VCaP (cell line): ENCODE data around the gene PRKG1.
A peak's percentile ranks its signal among the peaks of the same experiment; 100 is the strongest.

ENCODE experiments used
- H3K27ac ChIP-seq: fragments of 450-650 bp; 2 replicates; pipeline ENCODE4 v1.5.1; 2017
- CTCF ChIP-seq: fragments of 450-650 bp; conservative IDR thresholded peaks from 2 replicates; pipeline ENCODE4 v1.5.1; 2017; ENCODE audit warnings: mild to moderate bottlenecking, moderate library complexity

PRKG1 gene

GRCh38 chr10:51045871-51046270 is 28.4 kb upstream of the PRKG1 start:
- H3K27ac ChIP-seq, result no peak overlapping the region
- TF ChIP-seq CTCF, result no peak

GRCh38 chr10:51046654-51047053 is 27.6 kb upstream of the PRKG1 start:
- no peak overlapping the region for H3K27ac ChIP-seq
- no peak for TF ChIP-seq CTCF

- TF ChIP-seq CTCF, result peak; percentile 41
These were observed 26.4 kb upstream of the PRKG1 start for GRCh38 chr10:51047857-51048256.

GRCh38 chr10:51048792-51049191 is 25.5 kb upstream of the PRKG1 start:
- no peak for TF ChIP-seq CTCF
- no peak overlapping the region for H3K27ac ChIP-seq

More at GRCh38 chr10:51047857-51048256, 26.4 kb upstream of the PRKG1 start:
- H3K27ac ChIP-seq, result no peak overlapping the region

GRCh38 chr10:51052163-51052562 is 22.1 kb upstream of the PRKG1 start:
- TF ChIP-seq CTCF, result no peak
- no peak overlapping the region for H3K27ac ChIP-seq

- no peak for TF ChIP-seq CTCF
- no peak overlapping the region for H3K27ac ChIP-seq
These were observed 16.4 kb upstream of the PRKG1 start for GRCh38 chr10:51057925-51058324.

- TF ChIP-seq CTCF, result no peak
- H3K27ac ChIP-seq, result no peak overlapping the region
These were observed 11.1 kb upstream of the PRKG1 start for GRCh38 chr10:51063166-51063565.
